Keratinocyte (primary cell): Measurements from ENCODE around the gene PCGF1. TPM values are rescaled to one million over a fixed set of nuclear protein-coding genes. Genes with fewer than 3 reads are reported as not detected.

ENCODE experiments used
- DNase-seq: peaks from one replicate; pipeline ENCODE4 v3.0.0-alpha.2; 2011; ENCODE audit warnings: low read depth, missing footprints, low spot score
- FAIRE-seq: peaks from 2 replicates; lab custom pipeline; 2011; peaks lifted over from hg19 to GRCh38; lab: Jason Lieb, UNC
- H2AFZ ChIP-seq: 2 replicates; pipeline ENCODE4 v1.6.0; 2012; ENCODE audit warnings: low read length, control low read depth, inconsistent platforms; ENCODE audit not compliant: control insufficient read depth
- H3K27ac ChIP-seq: 2 replicates; pipeline ENCODE4 v1.5.1; 2011; ENCODE audit warnings: low read length; ENCODE audit not compliant: control insufficient read depth, insufficient read depth
- H3K27me3 ChIP-seq: 3 replicates; pipeline ENCODE4 v1.6.0; 2011; ENCODE audit warnings: low read length; ENCODE audit not compliant: control insufficient read depth, insufficient read depth; ENCODE audit errors: extremely low read depth
- H3K36me3 ChIP-seq, 2 experiments: 2 replicates in 1 of 2; 3 replicates in 1 of 2; pipeline ENCODE4 v1.5.1; 2011; ENCODE audit warnings: low read length in 2 of 2, mild to moderate bottlenecking in 1 of 2; ENCODE audit not compliant: control insufficient read depth in 2 of 2, insufficient read depth in 2 of 2; ENCODE audit errors: extremely low read depth in 1 of 2
- H3K4me1 ChIP-seq: 3 replicates; pipeline ENCODE4 v1.5.1; 2011; ENCODE audit warnings: low read length; ENCODE audit not compliant: control insufficient read depth, insufficient read depth; ENCODE audit errors: extremely low read depth
- H3K4me2 ChIP-seq: 3 replicates; pipeline ENCODE4 v1.6.0; 2011; ENCODE audit warnings: low read depth, low read length; ENCODE audit not compliant: control insufficient read depth, insufficient read depth; ENCODE audit errors: extremely low read depth
- H3K4me3 ChIP-seq, 3 experiments: fragments of 200-600 bp in 1 of 3; sonication (generic) in 1 of 3; 2 replicates in 2 of 3; 3 replicates in 1 of 3; pipeline ENCODE4 v1.5.1; 2011 to 2016; ENCODE audit warnings: low read length in 3 of 3, mild to moderate bottlenecking in 3 of 3, control low read depth in 2 of 3, inconsistent platforms in 1 of 3, low read depth in 1 of 3, mixed read lengths in 1 of 3, mixed run types in 1 of 3, moderate library complexity in 1 of 3; ENCODE audit not compliant: control insufficient read depth in 2 of 3, insufficient read depth in 2 of 3; ENCODE audit errors: extremely low read depth in 1 of 3
- H3K79me2 ChIP-seq: 2 replicates; pipeline ENCODE4 v1.6.0; 2012; ENCODE audit warnings: low read length; ENCODE audit not compliant: control insufficient read depth, insufficient read depth
- H3K9ac ChIP-seq: 3 replicates; pipeline ENCODE4 v1.6.0; 2011; ENCODE audit warnings: low read length; ENCODE audit not compliant: control insufficient read depth, insufficient read depth; ENCODE audit errors: extremely low read depth
- H3K9me1 ChIP-seq: 3 replicates; pipeline ENCODE4 v1.6.0; 2011; ENCODE audit warnings: low read length; ENCODE audit not compliant: control insufficient read depth, insufficient read depth; ENCODE audit errors: extremely low read depth
- H3K9me3 ChIP-seq: 2 replicates; pipeline ENCODE4 v1.5.1; 2012; ENCODE audit warnings: low read depth, low read length; ENCODE audit not compliant: control insufficient read depth
- H4K20me1 ChIP-seq: 3 replicates; pipeline ENCODE4 v1.6.0; 2011; ENCODE audit warnings: low read length; ENCODE audit not compliant: control insufficient read depth, insufficient read depth; ENCODE audit errors: extremely low read depth
- CTCF ChIP-seq, 3 experiments: IDR thresholded peaks in 1 of 3; conservative IDR thresholded peaks in 1 of 3; optimal IDR thresholded peaks in 1 of 3; 2 replicates in 2 of 3; 3 replicates in 1 of 3; pipeline versions ENCODE3 to v1.5.1; 2011; ENCODE audit warnings: low read length in 3 of 3, mild to moderate bottlenecking in 3 of 3, moderate library complexity in 2 of 3, control low read depth in 1 of 3, inconsistent platforms in 1 of 3; ENCODE audit not compliant: insufficient read depth in 2 of 3; ENCODE audit errors: extremely low read depth in 1 of 3
- EZH2 ChIP-seq: IDR thresholded peaks from one replicate; pipeline ENCODE4 v1.6.1; 2012; ENCODE audit warnings: inconsistent platforms, mild to moderate bottlenecking, low read length, moderate library complexity
- dilution Hi-C: fragments of 300-500 bp; cut with MboI; formaldehyde crosslinking; loops from one replicate; pipeline ENCODE4 v1.7.0; 2020; ENCODE audit warnings: low sequenced_read_pairs; ENCODE audit not compliant: extremely low pct_ligation_motif_present
- polyA plus RNA-seq, 5 experiments: library from polyadenylated mRNA; depleted of rRNA in 3 of 5; stranded (reverse) in 3 of 5; stranded (forward) in 1 of 5; unstranded in 1 of 5; fragments of >200 nt; gene quantifications; 1 replicate in 1 of 5; 2 replicates in 3 of 5; 3 replicates in 1 of 5; pipeline versions ENCODE4 v1.2.1 to v1.2.3, GENCODE V29; 2011 to 2012; ENCODE audit warnings: missing spikeins in 2 of 5, low read depth in 1 of 5, low replicate concordance in 1 of 5

The PCGF1 gene
- polyA plus RNA-seq, 1 donor (not counting 4 experiments of a cell fraction or from before 2014, with no cell fraction given), result 29.1 TPM

GRCh38 chr2:74548900-74549826 lies 41.7 kb upstream of the PCGF1 start:
- Histone ChIP-seq H3K27ac (no peak overlapping the region), H3K36me3 (no peaks in the 10 kb centered on the region), H3K27me3 (peaks cover 2% of the 10 kb centered on the region), H3K9me3 (no peaks in the 10 kb centered on the region), H4K20me1 (no peaks in the 10 kb centered on the region), H3K79me2 (no peaks in the 10 kb centered on the region), H3K4me1 (peaks cover 12% of the 10 kb centered on the region), H3K4me2 (peak overlapping the region; percentile 87), H3K4me3 (peak overlapping the region; percentile 39 to 70 (median 69)), H3K9ac (peak overlapping the region; percentile 56), H2AFZ (peak overlapping the region; percentile 87), H3K9me1 (no peaks in the 10 kb centered on the region)
- dilution Hi-C loops, result no loop called here
- no peak for TF ChIP-seq CTCF (optimal IDR thresholded peaks at IDR 0.05 in 1 of 3, IDR thresholded peaks at IDR 0.05 in 1 of 3, conservative IDR thresholded peaks at IDR 0.05 in 1 of 3; ENCODE audit: extremely low read depth in 1 of 3, insufficient read depth in 2 of 3, low read length in 3 of 3)
- TF ChIP-seq EZH2, result peak; percentile 31
- DNase-seq (no peak), FAIRE-seq (no peak)

- Histone ChIP-seq H3K4me3 (peak overlapping the region; percentile 39 to 70 (median 69)), H3K27me3 (no peaks in the 10 kb centered on the region), H3K36me3 (no peaks in the 10 kb centered on the region), H3K27ac (no peak overlapping the region), H3K9ac (peak overlapping the region; percentile 56), H3K4me2 (peak overlapping the region; percentile 87), H3K9me3 (no peaks in the 10 kb centered on the region), H2AFZ (peak overlapping the region; percentile 77), H4K20me1 (no peaks in the 10 kb centered on the region), H3K4me1 (peaks cover 12% of the 10 kb centered on the region), H3K9me1 (no peaks in the 10 kb centered on the region), H3K79me2 (no peaks in the 10 kb centered on the region)
- no peak for TF ChIP-seq CTCF (optimal IDR thresholded peaks at IDR 0.05 in 1 of 3, IDR thresholded peaks at IDR 0.05 in 1 of 3, conservative IDR thresholded peaks at IDR 0.05 in 1 of 3; ENCODE audit: extremely low read depth in 1 of 3, insufficient read depth in 2 of 3, low read length in 3 of 3)
- TF ChIP-seq EZH2, result no peak
- dilution Hi-C loops, result no loop called here
- FAIRE-seq (no peak), DNase-seq (no peak)
Measured at GRCh38 chr2:74548285-74548899, 40.9 kb upstream of the PCGF1 start.
